Liver (tissue), 9 donors: ENCODE measurements around the gene ARHGEF4. TPM values are rescaled to one million over a fixed set of nuclear protein-coding genes. Genes with fewer than 3 reads are reported as not detected.

Source experiments
- DNase-seq: peaks from one replicate; pipeline ENCODE4 v3.0.0-alpha.2; 2017; ENCODE audit warnings: low spot score
- H3K27ac ChIP-seq, 2 donors: one replicate each; pipeline ENCODE4 v1.7.0; 2013; ENCODE audit warnings: inconsistent platforms in 2 of 2, low read length in 2 of 2, control low read depth in 1 of 2, low read depth in 1 of 2, mild to moderate bottlenecking in 1 of 2
- H3K27me3 ChIP-seq, 4 donors: one replicate each; pipeline versions ENCODE4 v1.6.1 to v1.7.0; 2013; ENCODE audit warnings: low read length in 3 of 4, inconsistent platforms in 1 of 4, mild to moderate bottlenecking in 1 of 4, moderate library complexity in 1 of 4; ENCODE audit not compliant: control insufficient read depth in 4 of 4, insufficient read depth in 4 of 4
- H3K36me3 ChIP-seq, 4 donors: one replicate each; pipeline versions ENCODE4 v1.6.1 to v1.7.0; 2013; ENCODE audit warnings: low read length in 3 of 4, mild to moderate bottlenecking in 3 of 4, low read depth in 1 of 4, moderate library complexity in 1 of 4; ENCODE audit not compliant: control insufficient read depth in 4 of 4, insufficient read depth in 3 of 4
- H3K4me1 ChIP-seq, 4 donors: one replicate each; pipeline versions ENCODE4 v1.6.1 to v1.7.0; 2013; ENCODE audit warnings: low read length in 3 of 4, mild to moderate bottlenecking in 3 of 4, moderate library complexity in 1 of 4; ENCODE audit not compliant: control insufficient read depth in 4 of 4, insufficient read depth in 4 of 4
- H3K4me3 ChIP-seq, 3 donors: one replicate each; pipeline versions ENCODE4 v1.6.1 to v1.7.0; 2013; ENCODE audit warnings: low read length in 3 of 3, control low read depth in 1 of 3, low read depth in 1 of 3, mild to moderate bottlenecking in 1 of 3
- H3K9ac ChIP-seq, 2 donors: one replicate each; pipeline ENCODE4 v1.7.0; 2013; ENCODE audit warnings: low read length in 2 of 2, mild to moderate bottlenecking in 2 of 2, moderate library complexity in 2 of 2, control low read depth in 1 of 2, low read depth in 1 of 2
- H3K9me3 ChIP-seq, 4 donors: one replicate each; pipeline versions ENCODE4 v1.6.1 to v1.7.0; 2013; ENCODE audit warnings: low read length in 3 of 4; ENCODE audit not compliant: control insufficient read depth in 4 of 4
- EGR1 ChIP-seq, 2 donors: IDR thresholded peaks; 2 replicates each; pipeline ENCODE4 v1.6.1; 2016 to 2018; ENCODE audit warnings: antibody characterized with exemption in 2 of 2, low read depth in 2 of 2
- FOXA1 ChIP-seq: IDR thresholded peaks from 2 replicates; pipeline ENCODE4 v1.6.1; 2016; ENCODE audit warnings: antibody characterized with exemption
- FOXA2 ChIP-seq: IDR thresholded peaks from 2 replicates; pipeline ENCODE4 v1.6.1; 2016; ENCODE audit warnings: antibody characterized with exemption
- GABPA ChIP-seq, 2 donors: IDR thresholded peaks in 1 of 2; conservative IDR thresholded peaks in 1 of 2; 2 replicates each; pipeline ENCODE4 v1.6.1; 2016; ENCODE audit warnings: antibody characterized with exemption in 2 of 2, mild to moderate bottlenecking in 1 of 2, moderate library complexity in 1 of 2
- HNF4G ChIP-seq: IDR thresholded peaks from 2 replicates; pipeline ENCODE4 v1.6.1; 2016; ENCODE audit warnings: antibody characterized with exemption
- JUND ChIP-seq, 2 donors: IDR thresholded peaks; 2 replicates each; pipeline ENCODE4 v1.6.1; 2016; ENCODE audit warnings: antibody characterized with exemption in 2 of 2
- NR2F2 ChIP-seq: IDR thresholded peaks from 2 replicates; pipeline ENCODE4 v1.6.1; 2016; ENCODE audit warnings: antibody characterized with exemption
- RAD21 ChIP-seq, 2 donors: IDR thresholded peaks; 2 replicates each; pipeline ENCODE4 v1.6.1; 2016; ENCODE audit warnings: antibody characterized with exemption in 2 of 2, mild to moderate bottlenecking in 2 of 2
- RXRA ChIP-seq, 2 donors: IDR thresholded peaks; 2 replicates each; pipeline ENCODE4 v1.6.1; 2017 to 2018; ENCODE audit warnings: antibody characterized with exemption in 2 of 2, mild to moderate bottlenecking in 1 of 2
- SP1 ChIP-seq: IDR thresholded peaks from 2 replicates; pipeline ENCODE4 v1.6.1; 2018; ENCODE audit warnings: antibody characterized with exemption, mild to moderate bottlenecking
- TAF1 ChIP-seq: conservative IDR thresholded peaks from 2 replicates; pipeline ENCODE4 v1.6.1; 2016; ENCODE audit warnings: antibody characterized with exemption, mild to moderate bottlenecking
- YY1 ChIP-seq: IDR thresholded peaks from 2 replicates; pipeline ENCODE4 v1.6.1; 2016; ENCODE audit warnings: antibody characterized with exemption, mild to moderate bottlenecking
- WGBS: extraction: QIAGEN DNeasy Blood & Tissue Kit; methylation state at CpG from one replicate; pipeline ENCODE4 v1.1.7; 2013; 5-methylcytosine and 5-hydroxymethylcytosine counted together
- polyA plus RNA-seq, 2 donors: library from polyadenylated mRNA; stranded (reverse) in 1 of 2; unstranded in 1 of 2; fragments of 200-250 nt in 1 of 2; fragments of >200 nt in 1 of 2; fragmentation: Nextera tagmentation in 1 of 2; extraction: Ambion mirVana in 1 of 2; gene quantifications; one replicate each; pipeline versions ENCODE4 v1.2.1 to v1.2.3, GENCODE V29; 2013 to 2015
- total RNA-seq, 2 donors: library from RNA; depleted of rRNA; stranded (reverse); fragments of >200 nt; gene quantifications; one replicate each; pipeline ENCODE4 v1.2.3, GENCODE V29; 2014
- TF ChIP-seq, protein P1 (sequence below): IDR thresholded peaks from 2 replicates; pipeline ENCODE4 v1.6.1; 2016; ENCODE audit warnings: antibody characterized with exemption
- TF ChIP-seq, protein P2 (sequence below): IDR thresholded peaks from 2 replicates; pipeline ENCODE4 v1.6.1; 2016; ENCODE audit warnings: antibody characterized with exemption
- TF ChIP-seq, protein P3 (sequence below): IDR thresholded peaks from 2 replicates; pipeline ENCODE4 v1.6.1; 2016; ENCODE audit warnings: antibody characterized with exemption
- TF ChIP-seq, protein P4 (sequence below): fragments of 150-350 bp; IDR thresholded peaks from 2 replicates; pipeline ENCODE4 v1.5.1; 2017; ENCODE audit warnings: improper control_type of control experiment, low read depth, low read length; ENCODE audit not compliant: missing input control
- TF ChIP-seq, protein P5 (sequence below): IDR thresholded peaks from 2 replicates; pipeline ENCODE4 v1.6.1; 2016; ENCODE audit warnings: antibody characterized with exemption, mild to moderate bottlenecking
- donor health status: healthy.
- donor health status: healthy.
- donor health status: healthy.
- donor health status: healthy.
- donor health status: healthy.

ARHGEF4 gene
- total and polyA plus RNA-seq, 4 donors, result 0.08 TPM; not detected in 2

DNA sequence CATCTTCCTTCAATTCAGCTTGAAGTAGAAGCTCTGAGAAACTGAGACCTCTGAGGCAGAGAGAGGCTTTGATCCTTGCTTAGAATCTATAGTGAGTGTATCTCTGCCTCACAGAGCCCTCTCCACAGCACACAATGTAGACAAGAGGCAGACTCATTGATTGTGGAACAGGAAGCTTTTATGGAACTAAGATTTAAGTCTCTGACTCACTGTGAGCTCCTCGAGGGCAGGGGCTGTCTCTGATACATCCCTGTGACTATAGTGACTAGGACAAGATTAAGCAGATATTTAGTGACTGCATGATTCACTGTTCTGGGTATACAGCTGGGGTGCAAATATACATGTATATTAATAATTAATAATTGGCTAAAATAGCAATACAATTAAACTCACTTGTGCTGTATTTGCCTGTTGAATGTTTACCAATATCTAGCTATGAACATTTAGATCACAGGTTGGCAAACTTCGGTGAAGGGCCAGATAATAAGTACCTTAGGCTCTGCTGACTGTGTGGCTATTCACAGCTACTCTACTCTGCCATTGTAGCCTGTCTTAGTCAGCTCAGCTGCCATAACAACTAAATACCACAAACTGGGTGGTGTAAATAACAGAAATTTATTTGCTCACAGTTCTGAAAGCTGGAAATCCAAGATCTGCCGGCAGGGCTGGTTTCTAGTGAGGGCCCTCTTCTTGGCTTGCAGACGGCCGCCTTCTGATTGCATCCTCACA is 54.4 kb downstream of the ARHGEF4 start:
- Histone ChIP-seq H3K36me3 (no peaks in the 10 kb centered on the region), H3K9me3 (no peaks in the 10 kb centered on the region), H3K4me3 (no peak overlapping the region), H3K27me3 (no peaks in the 10 kb centered on the region), H3K27ac (no peak overlapping the region), H3K4me1 (no peaks in the 10 kb centered on the region), H3K9ac (no peak overlapping the region)
- TF ChIP-seq, protein P1, sequence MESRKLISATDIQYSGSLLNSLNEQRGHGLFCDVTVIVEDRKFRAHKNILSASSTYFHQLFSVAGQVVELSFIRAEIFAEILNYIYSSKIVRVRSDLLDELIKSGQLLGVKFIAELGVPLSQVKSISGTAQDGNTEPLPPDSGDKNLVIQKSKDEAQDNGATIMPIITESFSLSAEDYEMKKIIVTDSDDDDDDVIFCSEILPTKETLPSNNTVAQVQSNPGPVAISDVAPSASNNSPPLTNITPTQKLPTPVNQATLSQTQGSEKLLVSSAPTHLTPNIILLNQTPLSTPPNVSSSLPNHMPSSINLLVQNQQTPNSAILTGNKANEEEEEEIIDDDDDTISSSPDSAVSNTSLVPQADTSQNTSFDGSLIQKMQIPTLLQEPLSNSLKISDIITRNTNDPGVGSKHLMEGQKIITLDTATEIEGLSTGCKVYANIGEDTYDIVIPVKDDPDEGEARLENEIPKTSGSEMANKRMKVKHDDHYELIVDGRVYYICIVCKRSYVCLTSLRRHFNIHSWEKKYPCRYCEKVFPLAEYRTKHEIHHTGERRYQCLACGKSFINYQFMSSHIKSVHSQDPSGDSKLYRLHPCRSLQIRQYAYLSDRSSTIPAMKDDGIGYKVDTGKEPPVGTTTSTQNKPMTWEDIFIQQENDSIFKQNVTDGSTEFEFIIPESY, result no peak
- TF ChIP-seq JUND (IDR thresholded peaks at IDR 0.05), result no peak
- TF ChIP-seq FOXA2, result no peak
- no peak for TF ChIP-seq SP1
- no peak for TF ChIP-seq RAD21 (IDR thresholded peaks at IDR 0.05)
- TF ChIP-seq, protein P2, sequence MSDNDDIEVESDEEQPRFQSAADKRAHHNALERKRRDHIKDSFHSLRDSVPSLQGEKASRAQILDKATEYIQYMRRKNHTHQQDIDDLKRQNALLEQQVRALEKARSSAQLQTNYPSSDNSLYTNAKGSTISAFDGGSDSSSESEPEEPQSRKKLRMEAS, result no peak
- no peak for TF ChIP-seq YY1
- no peak for TF ChIP-seq HNF4G
- TF ChIP-seq, protein P3, sequence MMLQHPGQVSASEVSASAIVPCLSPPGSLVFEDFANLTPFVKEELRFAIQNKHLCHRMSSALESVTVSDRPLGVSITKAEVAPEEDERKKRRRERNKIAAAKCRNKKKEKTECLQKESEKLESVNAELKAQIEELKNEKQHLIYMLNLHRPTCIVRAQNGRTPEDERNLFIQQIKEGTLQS, result no peak
- TF ChIP-seq GABPA (IDR thresholded peaks at IDR 0.05 in 1 of 2, conservative IDR thresholded peaks at IDR 0.05 in 1 of 2), result no peak
- no peak for TF ChIP-seq TAF1
- TF ChIP-seq, protein P4, sequence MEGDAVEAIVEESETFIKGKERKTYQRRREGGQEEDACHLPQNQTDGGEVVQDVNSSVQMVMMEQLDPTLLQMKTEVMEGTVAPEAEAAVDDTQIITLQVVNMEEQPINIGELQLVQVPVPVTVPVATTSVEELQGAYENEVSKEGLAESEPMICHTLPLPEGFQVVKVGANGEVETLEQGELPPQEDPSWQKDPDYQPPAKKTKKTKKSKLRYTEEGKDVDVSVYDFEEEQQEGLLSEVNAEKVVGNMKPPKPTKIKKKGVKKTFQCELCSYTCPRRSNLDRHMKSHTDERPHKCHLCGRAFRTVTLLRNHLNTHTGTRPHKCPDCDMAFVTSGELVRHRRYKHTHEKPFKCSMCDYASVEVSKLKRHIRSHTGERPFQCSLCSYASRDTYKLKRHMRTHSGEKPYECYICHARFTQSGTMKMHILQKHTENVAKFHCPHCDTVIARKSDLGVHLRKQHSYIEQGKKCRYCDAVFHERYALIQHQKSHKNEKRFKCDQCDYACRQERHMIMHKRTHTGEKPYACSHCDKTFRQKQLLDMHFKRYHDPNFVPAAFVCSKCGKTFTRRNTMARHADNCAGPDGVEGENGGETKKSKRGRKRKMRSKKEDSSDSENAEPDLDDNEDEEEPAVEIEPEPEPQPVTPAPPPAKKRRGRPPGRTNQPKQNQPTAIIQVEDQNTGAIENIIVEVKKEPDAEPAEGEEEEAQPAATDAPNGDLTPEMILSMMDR, result no peak
- no peak for TF ChIP-seq RXRA (IDR thresholded peaks at IDR 0.05)
- TF ChIP-seq FOXA1, result no peak
- TF ChIP-seq, protein P5, sequence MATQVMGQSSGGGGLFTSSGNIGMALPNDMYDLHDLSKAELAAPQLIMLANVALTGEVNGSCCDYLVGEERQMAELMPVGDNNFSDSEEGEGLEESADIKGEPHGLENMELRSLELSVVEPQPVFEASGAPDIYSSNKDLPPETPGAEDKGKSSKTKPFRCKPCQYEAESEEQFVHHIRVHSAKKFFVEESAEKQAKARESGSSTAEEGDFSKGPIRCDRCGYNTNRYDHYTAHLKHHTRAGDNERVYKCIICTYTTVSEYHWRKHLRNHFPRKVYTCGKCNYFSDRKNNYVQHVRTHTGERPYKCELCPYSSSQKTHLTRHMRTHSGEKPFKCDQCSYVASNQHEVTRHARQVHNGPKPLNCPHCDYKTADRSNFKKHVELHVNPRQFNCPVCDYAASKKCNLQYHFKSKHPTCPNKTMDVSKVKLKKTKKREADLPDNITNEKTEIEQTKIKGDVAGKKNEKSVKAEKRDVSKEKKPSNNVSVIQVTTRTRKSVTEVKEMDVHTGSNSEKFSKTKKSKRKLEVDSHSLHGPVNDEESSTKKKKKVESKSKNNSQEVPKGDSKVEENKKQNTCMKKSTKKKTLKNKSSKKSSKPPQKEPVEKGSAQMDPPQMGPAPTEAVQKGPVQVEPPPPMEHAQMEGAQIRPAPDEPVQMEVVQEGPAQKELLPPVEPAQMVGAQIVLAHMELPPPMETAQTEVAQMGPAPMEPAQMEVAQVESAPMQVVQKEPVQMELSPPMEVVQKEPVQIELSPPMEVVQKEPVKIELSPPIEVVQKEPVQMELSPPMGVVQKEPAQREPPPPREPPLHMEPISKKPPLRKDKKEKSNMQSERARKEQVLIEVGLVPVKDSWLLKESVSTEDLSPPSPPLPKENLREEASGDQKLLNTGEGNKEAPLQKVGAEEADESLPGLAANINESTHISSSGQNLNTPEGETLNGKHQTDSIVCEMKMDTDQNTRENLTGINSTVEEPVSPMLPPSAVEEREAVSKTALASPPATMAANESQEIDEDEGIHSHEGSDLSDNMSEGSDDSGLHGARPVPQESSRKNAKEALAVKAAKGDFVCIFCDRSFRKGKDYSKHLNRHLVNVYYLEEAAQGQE, result no peak
- no peak for TF ChIP-seq NR2F2
- no peak for TF ChIP-seq EGR1 (IDR thresholded peaks at IDR 0.05; ENCODE audit: low read depth in 2 of 2)
- WGBS, result 78% methylated on average over 5 of the region's 5 CpGs
- no peak for DNase-seq
